Natural killer cell (primary cell): ENCODE data around the gene SLC35F3. TPM values are rescaled to one million over a fixed set of nuclear protein-coding genes. Genes with fewer than 3 reads are reported as not detected.

Experiments
- ATAC-seq, 3 donors: fragments of 150-1000 bp in 2 of 3; fragments of 200-7000 bp in 1 of 3; cut with Tn5 transposase; 1 replicate in 1 of 3; 2 replicates in 2 of 3; pipeline ENCODE4 v1.10.0; 2021; ENCODE audit warnings: mild to moderate bottlenecking in 2 of 3, moderate library complexity in 2 of 3
- DNase-seq, 2 donors: peaks; one replicate each; pipeline versions ENCODE4 v3.0.0 to v3.0.0-alpha.2; 2013 to 2021; ENCODE audit warnings: mixed read lengths in 1 of 2
- H3K27ac ChIP-seq: one replicate; pipeline ENCODE4 v1.5.1; 2013; ENCODE audit warnings: mild to moderate bottlenecking, low read length
- H3K27me3 ChIP-seq: one replicate; pipeline ENCODE4 v1.6.1; 2013; ENCODE audit warnings: low read length; ENCODE audit not compliant: control insufficient read depth, insufficient read depth
- H3K36me3 ChIP-seq: one replicate; pipeline ENCODE4 v1.6.1; 2013; ENCODE audit warnings: low read length; ENCODE audit not compliant: control insufficient read depth, insufficient read depth
- H3K4me1 ChIP-seq: one replicate; pipeline ENCODE4 v1.6.1; 2013; ENCODE audit warnings: low read length; ENCODE audit not compliant: control insufficient read depth, insufficient read depth
- H3K4me3 ChIP-seq: one replicate; pipeline ENCODE4 v1.5.1; 2013; ENCODE audit warnings: low read length
- H3K9me3 ChIP-seq: one replicate; pipeline ENCODE4 v1.6.1; 2013; ENCODE audit warnings: low read length; ENCODE audit not compliant: control insufficient read depth, insufficient read depth
- H3K27ac Mint-ChIP-seq, 2 donors: one replicate each; pipeline ENCODE4 v1.8.0; 2022; ENCODE audit warnings: mild to moderate bottlenecking in 2 of 2, mixed read lengths in 2 of 2, moderate library complexity in 1 of 2
- H3K27me3 Mint-ChIP-seq, 2 donors: one replicate each; pipeline ENCODE4 v1.8.0; 2022; ENCODE audit warnings: low read depth in 2 of 2, mixed read lengths in 2 of 2
- H3K36me3 Mint-ChIP-seq: one replicate; pipeline ENCODE4 v1.8.0; 2022; ENCODE audit warnings: mixed read lengths
- H3K4me1 Mint-ChIP-seq, 2 donors: one replicate each; pipeline ENCODE4 v1.8.0; 2022; ENCODE audit warnings: mixed read lengths in 2 of 2
- H3K4me3 Mint-ChIP-seq: one replicate; pipeline ENCODE4 v1.8.0; 2022; ENCODE audit warnings: mild to moderate bottlenecking, moderate library complexity, mixed read lengths
- H3K9me3 Mint-ChIP-seq, 2 donors: one replicate each; pipeline ENCODE4 v1.8.0; 2022; ENCODE audit warnings: mixed read lengths in 2 of 2
- CTCF ChIP-seq: fragments of 200-600 bp; IDR thresholded peaks from one replicate; pipeline ENCODE4 v1.8.0; 2022; ENCODE audit warnings: antibody characterized with exemption
- WGBS: methylation state at CpG from one replicate; pipeline ENCODE4 v1.1.7; 2013; ENCODE audit warnings: missing lambda C conversion rate; ENCODE audit not compliant: insufficient coverage; 5-methylcytosine and 5-hydroxymethylcytosine counted together
- intact Hi-C: fragments of 100-400 bp; cut with micrococcal nuclease; formaldehyde crosslinking; loops from one replicate; pipeline ENCODE4 v1.14.2; 2022
- total RNA-seq, 4 donors: library from RNA; stranded (reverse); fragments of 120-200 nt in 1 of 4; gene quantifications; one replicate each; pipeline versions ENCODE4 v1.2.3 to v1.2.4, GENCODE V29; 2013 to 2022

SLC35F3 gene
- total RNA-seq, 3 donors from 2014 or later (not counting 1 experiment from before 2014, with no cell fraction given), result not detected

- H3K36me3 Mint-ChIP-seq, result no peaks in the 10 kb centered on the region
- Histone ChIP-seq H3K4me1 (no peaks in the 10 kb centered on the region), H3K27me3 (no peaks in the 10 kb centered on the region), H3K4me3 (no peak overlapping the region), H3K36me3 (no peaks in the 10 kb centered on the region), H3K9me3 (no peaks in the 10 kb centered on the region), H3K27ac (no peak overlapping the region)
- ATAC-seq (no peak), DNase-seq (no peak)
- no peak overlapping the region for H3K27ac Mint-ChIP-seq
- TF ChIP-seq CTCF, result no peak
- WGBS, result 8% methylated on average over 2 of the region's 3 CpGs
- H3K9me3 Mint-ChIP-seq, result peaks cover 2% of the 10 kb centered on the region in 2 donors
- H3K4me1 Mint-ChIP-seq, result no peaks in the 10 kb centered on the region
- intact Hi-C loops, result no loop called here
- peaks cover 10 to 22% of the 10 kb centered on the region in 2 donors for H3K27me3 Mint-ChIP-seq
- H3K4me3 Mint-ChIP-seq, result no peak overlapping the region
These were observed 109.7 kb downstream of the SLC35F3 start for GRCh38 chr1:234014208-234014607.

GRCh38 chr1:234018816-234019215 lies 114.3 kb downstream of the SLC35F3 start:
- H3K27ac ChIP-seq, result no peak overlapping the region
- TF ChIP-seq CTCF, result no peak
- Mint-ChIP-seq H3K27me3 (peaks cover 3 to 16% of the 10 kb centered on the region in 2 donors), H3K4me1 (no peaks in the 10 kb centered on the region), H3K36me3 (no peaks in the 10 kb centered on the region), H3K9me3 (peaks cover 0 to 2% of the 10 kb centered on the region in 2 donors), H3K27ac (no peak overlapping the region), H3K4me3 (no peak overlapping the region)
- no peaks in the 10 kb centered on the region for H3K4me1 ChIP-seq
- 98% methylated on average over 4 of the region's 4 CpGs for WGBS
- intact Hi-C loops, result no loop called here
- no peak overlapping the region for H3K4me3 ChIP-seq
- no peak for ATAC-seq
- no peak for DNase-seq
- H3K27me3 ChIP-seq, result no peaks in the 10 kb centered on the region
- H3K9me3 ChIP-seq, result no peaks in the 10 kb centered on the region
- H3K36me3 ChIP-seq, result no peaks in the 10 kb centered on the region

GRCh38 chr1:234019387-234019786 lies 114.9 kb downstream of the SLC35F3 start:
- WGBS, result 89% methylated on average over 2 of the region's 2 CpGs
- Histone ChIP-seq H3K9me3 (no peaks in the 10 kb centered on the region), H3K36me3 (no peaks in the 10 kb centered on the region), H3K4me3 (no peak overlapping the region), H3K27me3 (no peaks in the 10 kb centered on the region), H3K27ac (no peak overlapping the region), H3K4me1 (no peaks in the 10 kb centered on the region)
- Mint-ChIP-seq H3K4me1 (no peaks in the 10 kb centered on the region), H3K9me3 (peaks cover 0 to 2% of the 10 kb centered on the region in 2 donors), H3K4me3 (no peak overlapping the region), H3K27me3 (peaks cover 3 to 16% of the 10 kb centered on the region in 2 donors), H3K36me3 (no peaks in the 10 kb centered on the region), H3K27ac (no peak overlapping the region)
- ATAC-seq, result no peak
- intact Hi-C loops, result no loop called here
- DNase-seq, result no peak
- no peak for TF ChIP-seq CTCF

- H3K4me1 Mint-ChIP-seq, result no peaks in the 10 kb centered on the region
- Histone ChIP-seq H3K36me3 (no peaks in the 10 kb centered on the region), H3K9me3 (no peaks in the 10 kb centered on the region), H3K27ac (no peak overlapping the region), H3K4me1 (no peaks in the 10 kb centered on the region), H3K27me3 (no peaks in the 10 kb centered on the region), H3K4me3 (no peak overlapping the region)
- intact Hi-C loops, result no loop called here
- no peak for DNase-seq
- H3K27ac Mint-ChIP-seq, result no peak overlapping the region
- 78% methylated on average over 2 of the region's 2 CpGs for WGBS
- H3K9me3 Mint-ChIP-seq, result peaks cover 2% of the 10 kb centered on the region in 2 donors
- no peak overlapping the region for H3K4me3 Mint-ChIP-seq
- no peak for TF ChIP-seq CTCF
- ATAC-seq, result no peak
- peaks cover 3 to 7% of the 10 kb centered on the region in 2 donors for H3K27me3 Mint-ChIP-seq
- H3K36me3 Mint-ChIP-seq, result no peaks in the 10 kb centered on the region
These were observed 117.8 kb downstream of the SLC35F3 start for GRCh38 chr1:234022302-234022701.
